NT2/D1 (cell line): Measurements from ENCODE around the gene INO80.

ENCODE experiments used
- SUZ12 ChIP-seq: IDR thresholded peaks from 2 replicates; pipeline ENCODE4 v1.6.1; 2011; ENCODE audit not compliant: insufficient read length, insufficient read depth; ENCODE audit errors: extremely low read depth
- YY1 ChIP-seq: IDR thresholded peaks from 2 replicates; pipeline ENCODE4 v1.6.1; 2011; ENCODE audit not compliant: insufficient read length, insufficient read depth
- ZNF274 ChIP-seq: IDR thresholded peaks from 2 replicates; pipeline ENCODE4 v1.6.1; 2011; ENCODE audit warnings: mild to moderate bottlenecking, low read depth, low read length

DNA sequence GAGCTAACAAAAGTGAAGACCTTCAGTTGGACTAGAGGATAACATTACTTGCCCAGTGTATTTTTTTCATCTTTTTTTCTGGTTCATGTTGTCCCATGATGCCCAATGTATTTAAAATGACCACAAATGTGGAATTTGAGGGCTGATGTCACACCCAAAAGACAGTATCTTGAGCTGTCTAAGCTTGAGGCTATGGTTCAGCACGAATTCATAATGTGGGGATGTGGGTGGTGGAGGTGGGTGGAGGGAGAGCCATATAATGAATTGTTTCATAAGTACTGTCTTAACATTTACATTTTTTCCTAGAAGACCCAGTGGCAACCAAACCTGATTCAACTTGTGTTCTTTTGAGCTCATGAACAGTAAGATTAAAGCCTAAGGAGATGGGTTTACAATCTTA, 125.3 kb downstream of the INO80 start:
- TF ChIP-seq ZNF274: no peak
- no peak for TF ChIP-seq YY1
- no peak for TF ChIP-seq SUZ12
